Activated naive CD8-positive, alpha-beta T cell (primary cell): ENCODE results near the gene EGF.

ENCODE experiments used
- H3K27ac Mint-ChIP-seq: one replicate; pipeline ENCODE4 v1.8.0; 2021; ENCODE audit warnings: mixed read lengths
- H3K27me3 Mint-ChIP-seq: one replicate; pipeline ENCODE4 v1.8.0; 2021; ENCODE audit warnings: mixed read lengths
- H3K36me3 Mint-ChIP-seq: one replicate; pipeline ENCODE4 v1.8.0; 2021; ENCODE audit warnings: mixed read lengths
- H3K4me1 Mint-ChIP-seq: one replicate; pipeline ENCODE4 v1.8.0; 2021; ENCODE audit warnings: low read depth, mixed read lengths
- H3K4me3 Mint-ChIP-seq: one replicate; pipeline ENCODE4 v1.8.0; 2021; ENCODE audit warnings: mild to moderate bottlenecking, mixed read lengths
- H3K9me3 Mint-ChIP-seq: one replicate; pipeline ENCODE4 v1.8.0; 2021; ENCODE audit warnings: low read depth, mixed read lengths

The EGF gene

DNA sequence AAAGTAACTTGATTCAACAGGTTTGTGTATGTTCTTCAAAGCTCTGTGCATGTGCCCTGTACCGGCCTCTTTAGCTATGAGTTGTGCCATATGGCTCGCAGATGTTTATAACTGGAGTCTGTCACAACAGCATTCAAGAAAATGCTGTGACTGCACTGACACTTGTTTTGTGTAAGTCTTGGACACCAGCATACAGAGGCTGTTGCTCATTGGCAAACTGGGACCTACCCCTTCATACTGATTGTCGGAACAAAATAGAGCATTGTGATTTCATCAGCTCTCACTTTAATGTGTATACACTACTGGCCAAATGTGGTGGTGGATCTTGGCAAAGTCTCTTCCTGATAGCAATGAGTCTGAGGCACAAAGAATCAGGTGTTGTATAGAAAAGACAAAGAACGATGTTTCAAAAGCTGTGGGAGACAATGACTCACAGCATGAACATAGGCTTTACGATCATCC is 133.9 kb downstream of the EGF start:
- Mint-ChIP-seq H3K9me3 (no peaks in the 10 kb centered on the region), H3K36me3 (peaks cover 5% of the 10 kb centered on the region), H3K27me3 (peaks cover 6% of the 10 kb centered on the region), H3K27ac (no peak overlapping the region), H3K4me3 (no peak overlapping the region), H3K4me1 (peaks cover 2% of the 10 kb centered on the region)

DNA sequence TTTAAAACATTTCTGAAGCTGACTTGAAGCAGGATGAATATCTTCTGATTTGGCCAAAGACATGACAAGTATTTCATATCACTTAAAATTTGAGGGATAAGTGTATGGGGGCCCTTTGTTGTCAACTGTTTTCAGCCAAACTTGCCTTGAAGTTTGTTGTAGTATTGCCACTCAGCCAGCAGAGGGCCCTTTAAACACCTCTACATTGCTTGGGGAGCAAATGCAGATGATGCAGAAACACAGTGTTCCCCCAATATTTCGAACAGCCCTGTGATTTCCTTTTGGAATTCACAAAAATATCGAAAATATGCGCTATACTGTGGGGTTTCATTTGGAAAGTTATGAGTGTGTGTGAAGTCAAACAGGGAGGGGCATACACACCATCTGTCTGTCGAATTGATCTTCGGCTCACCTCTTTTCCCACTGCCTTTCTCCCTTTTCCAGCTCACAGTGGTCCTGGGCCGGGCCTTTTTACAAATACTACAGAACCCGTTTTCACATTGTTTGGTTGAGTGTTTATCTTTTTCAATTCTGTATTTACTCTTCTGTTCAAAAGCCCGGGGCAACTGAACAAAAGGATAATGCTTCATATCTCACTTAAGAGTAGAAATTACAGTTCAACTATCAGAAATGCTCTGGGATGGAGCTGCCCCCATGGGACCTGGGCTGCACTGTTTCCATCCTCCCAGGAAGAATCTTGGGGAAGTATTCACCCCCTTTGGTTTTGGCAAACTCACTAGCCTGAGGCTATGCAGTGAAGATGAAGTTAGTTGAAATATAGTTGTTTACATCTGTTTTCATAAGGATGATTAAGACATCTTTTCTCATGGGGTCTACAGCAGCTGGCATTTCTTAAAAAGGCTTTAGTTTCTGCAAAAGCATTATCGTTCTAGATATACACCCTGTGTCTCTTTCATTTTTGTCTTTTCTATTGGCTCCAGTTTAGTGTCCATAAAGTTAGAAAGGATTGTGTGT is 137.6 kb downstream of the EGF start:
- H3K4me1 Mint-ChIP-seq = no peaks in the 10 kb centered on the region
- no peak overlapping the region for H3K27ac Mint-ChIP-seq
- H3K27me3 Mint-ChIP-seq = no peaks in the 10 kb centered on the region
- H3K4me3 Mint-ChIP-seq = no peak overlapping the region
- H3K9me3 Mint-ChIP-seq = no peaks in the 10 kb centered on the region
- peaks cover 6% of the 10 kb centered on the region for H3K36me3 Mint-ChIP-seq

- peaks cover 11% of the 10 kb centered on the region for H3K36me3 Mint-ChIP-seq
- H3K9me3 Mint-ChIP-seq = no peaks in the 10 kb centered on the region
- no peak overlapping the region for H3K4me3 Mint-ChIP-seq
- no peaks in the 10 kb centered on the region for H3K27me3 Mint-ChIP-seq
- H3K4me1 Mint-ChIP-seq = peaks cover 12% of the 10 kb centered on the region
- H3K27ac Mint-ChIP-seq = no peak overlapping the region
Measured at GRCh38 chr4:110055158-110055768, 142.6 kb downstream of the EGF start.

GRCh38 chr4:110058677-110059076 is 146.0 kb downstream of the EGF start:
- H3K4me3 Mint-ChIP-seq = no peak overlapping the region
- peaks cover 13% of the 10 kb centered on the region for H3K4me1 Mint-ChIP-seq
- no peaks in the 10 kb centered on the region for H3K27me3 Mint-ChIP-seq
- H3K9me3 Mint-ChIP-seq = no peaks in the 10 kb centered on the region
- H3K36me3 Mint-ChIP-seq = peaks cover 5% of the 10 kb centered on the region
- no peak overlapping the region for H3K27ac Mint-ChIP-seq

DNA sequence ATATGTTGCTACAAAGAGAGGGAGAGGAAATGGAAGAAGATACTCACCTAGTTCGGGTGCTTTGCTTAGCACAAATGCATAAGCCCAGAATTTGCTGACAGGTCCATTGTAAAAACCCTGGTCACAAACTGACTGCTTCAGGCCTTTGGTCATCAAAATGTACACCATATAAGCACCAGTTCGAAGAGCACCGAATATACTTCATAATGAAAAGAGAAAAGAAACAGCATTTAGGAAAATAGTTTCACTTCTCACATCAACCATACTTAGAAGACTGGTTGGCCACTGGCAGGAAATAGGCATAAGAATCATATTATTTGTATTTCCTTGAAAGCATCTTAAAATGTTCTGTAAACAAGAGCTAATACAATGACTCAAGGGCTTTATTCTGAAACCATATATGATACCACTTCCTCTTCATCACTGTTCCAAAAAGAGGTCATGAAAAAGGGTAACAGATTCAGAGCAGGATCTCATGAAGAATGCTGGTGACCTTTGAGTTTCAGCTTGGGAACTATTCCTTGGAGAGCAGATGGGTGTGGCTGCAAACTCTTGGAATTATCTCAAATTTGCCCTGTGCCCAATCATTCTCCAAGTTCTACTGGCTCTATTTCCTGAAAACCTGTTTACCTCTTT is 147.0 kb downstream of the EGF start:
- H3K36me3 Mint-ChIP-seq = peaks cover 5% of the 10 kb centered on the region
- peak overlapping the region; percentile 41 for H3K27ac Mint-ChIP-seq
- no peak overlapping the region for H3K4me3 Mint-ChIP-seq
- H3K4me1 Mint-ChIP-seq = peaks cover 13% of the 10 kb centered on the region
- H3K27me3 Mint-ChIP-seq = no peaks in the 10 kb centered on the region
- no peaks in the 10 kb centered on the region for H3K9me3 Mint-ChIP-seq

- Mint-ChIP-seq H3K27me3 (no peaks in the 10 kb centered on the region), H3K4me3 (no peak overlapping the region), H3K36me3 (peaks cover 5% of the 10 kb centered on the region), H3K27ac (no peak overlapping the region), H3K9me3 (no peaks in the 10 kb centered on the region), H3K4me1 (peaks cover 13% of the 10 kb centered on the region)
Measured at GRCh38 chr4:110061076-110061475, 148.4 kb downstream of the EGF start.
